Epithelial cell of esophagus (primary cell): ENCODE measurements around the gene RPL22L1.

Source experiments
- DNase-seq: peaks from one replicate; pipeline ENCODE4 v3.0.0; 2010; ENCODE audit warnings: low read depth
- H3K4me3 ChIP-seq: 2 replicates; pipeline ENCODE4 v1.5.1; 2011; ENCODE audit warnings: mild to moderate bottlenecking, low read length, control low read depth
- TF ChIP-seq, protein P1 (sequence below): IDR thresholded peaks from 2 replicates; pipeline ENCODE4 v1.5.1; 2011; ENCODE audit warnings: low read depth, mild to moderate bottlenecking, low read length, control low read depth, inconsistent platforms; ENCODE audit not compliant: insufficient read depth; ENCODE audit errors: missing control alignments

RPL22L1 gene

DNA sequence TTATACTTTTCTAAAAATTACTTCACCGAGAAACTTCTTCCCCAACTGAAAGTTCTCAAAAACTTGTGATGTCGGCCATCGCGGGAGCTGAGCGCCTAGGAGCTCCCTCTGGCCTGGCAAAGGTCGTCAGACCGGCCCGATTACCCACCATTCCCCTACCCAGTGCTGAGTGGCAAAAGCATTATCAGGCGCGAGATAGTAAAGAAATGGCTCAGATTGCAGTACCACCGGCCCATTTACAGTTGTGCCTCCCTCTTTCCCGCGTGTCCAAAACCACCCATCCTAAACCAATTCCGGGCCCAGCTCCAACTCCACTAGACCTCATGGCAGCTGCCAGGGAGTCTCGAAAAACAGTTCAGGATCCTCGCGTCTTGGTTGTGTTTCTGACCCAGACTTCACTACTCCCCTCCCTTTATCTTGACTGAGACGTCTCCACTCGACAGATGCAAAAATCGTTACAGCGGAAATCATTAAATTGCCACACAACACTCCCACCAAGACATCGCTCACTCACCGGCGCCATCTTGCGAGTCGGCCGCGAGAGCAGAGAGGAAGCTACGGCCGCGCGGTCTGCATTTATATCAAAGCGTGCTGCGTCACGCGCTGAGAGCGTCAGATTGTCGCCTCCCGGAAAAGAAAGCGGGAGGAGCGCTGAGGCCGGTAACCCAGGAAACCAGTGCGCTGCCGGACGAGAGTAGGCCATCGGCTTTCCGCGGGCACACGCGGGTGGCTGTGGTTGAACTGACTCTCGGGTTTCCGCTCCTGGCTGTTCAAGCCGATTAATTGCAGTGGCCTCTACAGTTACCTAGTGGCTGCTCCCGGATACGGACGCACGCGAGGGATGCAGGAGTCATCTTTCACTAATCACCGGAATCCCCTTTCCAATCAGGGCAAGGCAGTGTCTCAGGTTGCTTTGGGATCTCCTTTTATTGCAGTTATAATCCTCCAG, at the start of gene RPL22L1:
Gene RPL22L1, minus strand, starts transcription at position 551 of the 949 bp plus-strand sequence. Its CDS starts 28 bp downstream, at position 523.
- peak; percentile 95 for DNase-seq
- peak within 1 kb of the TSS; percentile 99 for H3K4me3 ChIP-seq
- TF ChIP-seq, protein P1, sequence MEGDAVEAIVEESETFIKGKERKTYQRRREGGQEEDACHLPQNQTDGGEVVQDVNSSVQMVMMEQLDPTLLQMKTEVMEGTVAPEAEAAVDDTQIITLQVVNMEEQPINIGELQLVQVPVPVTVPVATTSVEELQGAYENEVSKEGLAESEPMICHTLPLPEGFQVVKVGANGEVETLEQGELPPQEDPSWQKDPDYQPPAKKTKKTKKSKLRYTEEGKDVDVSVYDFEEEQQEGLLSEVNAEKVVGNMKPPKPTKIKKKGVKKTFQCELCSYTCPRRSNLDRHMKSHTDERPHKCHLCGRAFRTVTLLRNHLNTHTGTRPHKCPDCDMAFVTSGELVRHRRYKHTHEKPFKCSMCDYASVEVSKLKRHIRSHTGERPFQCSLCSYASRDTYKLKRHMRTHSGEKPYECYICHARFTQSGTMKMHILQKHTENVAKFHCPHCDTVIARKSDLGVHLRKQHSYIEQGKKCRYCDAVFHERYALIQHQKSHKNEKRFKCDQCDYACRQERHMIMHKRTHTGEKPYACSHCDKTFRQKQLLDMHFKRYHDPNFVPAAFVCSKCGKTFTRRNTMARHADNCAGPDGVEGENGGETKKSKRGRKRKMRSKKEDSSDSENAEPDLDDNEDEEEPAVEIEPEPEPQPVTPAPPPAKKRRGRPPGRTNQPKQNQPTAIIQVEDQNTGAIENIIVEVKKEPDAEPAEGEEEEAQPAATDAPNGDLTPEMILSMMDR = peak; percentile 9

- H3K4me3 ChIP-seq = no peak overlapping the region
- DNase-seq = no peak
- TF ChIP-seq, protein P1 = no peak
Observed at GRCh38 chr3:170918715-170919114, 48.7 kb upstream of the RPL22L1 start.

GRCh38 chr3:170914690-170915089, 44.7 kb upstream of the RPL22L1 start:
- TF ChIP-seq, protein P1 = no peak
- no peak for DNase-seq
- no peak overlapping the region for H3K4me3 ChIP-seq

DNA sequence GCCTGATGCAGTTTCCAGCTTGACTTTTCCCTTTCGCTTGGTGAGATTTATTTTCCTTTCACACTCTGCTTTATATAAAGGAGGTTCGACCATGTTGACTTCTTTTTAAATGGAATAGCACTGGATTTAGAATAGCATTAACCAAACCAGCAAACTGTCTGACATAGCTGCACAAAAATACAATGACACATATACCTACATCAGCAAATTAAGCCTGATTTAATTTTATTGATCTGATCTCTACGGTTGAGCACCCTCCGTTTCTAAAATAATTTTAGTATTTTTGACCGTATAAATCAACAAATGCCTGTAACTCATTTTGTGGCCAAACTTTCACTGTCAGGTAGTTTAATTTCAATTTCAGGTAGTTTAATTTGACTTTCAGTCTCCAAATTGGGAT, 44.2 kb upstream of the RPL22L1 start:
- DNase-seq = no peak
- TF ChIP-seq, protein P1 = no peak
- no peak overlapping the region for H3K4me3 ChIP-seq

DNA sequence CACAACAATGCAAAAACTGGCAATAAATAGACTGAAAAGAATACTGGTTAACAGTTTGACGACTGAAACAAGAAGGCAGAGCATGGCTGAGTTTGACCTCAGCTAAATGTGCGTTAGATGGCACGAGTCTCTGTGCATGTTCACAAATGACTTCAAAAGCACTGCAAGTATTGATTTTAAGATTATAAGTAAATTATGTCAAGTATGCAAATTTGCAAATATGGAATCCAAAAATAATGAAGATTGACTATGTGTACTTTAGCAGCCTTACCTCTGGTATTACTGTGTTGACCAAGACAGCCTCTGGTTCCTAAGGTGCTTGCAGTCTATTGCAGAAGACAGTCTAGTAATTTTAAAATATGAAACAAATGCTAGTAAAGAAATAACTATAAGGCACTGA, 41.1 kb upstream of the RPL22L1 start:
- H3K4me3 ChIP-seq = no peak overlapping the region
- no peak for DNase-seq
- TF ChIP-seq, protein P1 = no peak

DNA sequence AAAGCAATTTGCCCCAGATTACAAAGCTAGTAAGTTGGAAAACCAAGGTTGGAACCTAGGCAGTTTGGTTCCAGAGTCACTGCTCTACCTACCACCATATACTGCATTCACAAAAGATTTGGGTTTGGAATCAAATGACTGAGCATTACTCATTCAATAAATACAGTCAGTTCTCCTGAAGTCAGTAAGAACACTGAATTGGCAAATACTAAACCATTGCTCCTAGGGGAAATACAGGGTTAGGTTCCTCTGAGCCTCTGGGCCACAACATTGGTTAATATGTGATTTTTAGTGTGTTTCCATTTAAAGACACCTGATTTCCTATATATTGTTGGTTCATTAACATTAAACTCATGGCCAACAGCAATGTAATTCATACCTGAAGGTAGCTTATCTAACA, 40.5 kb upstream of the RPL22L1 start:
- peak; percentile 13 for DNase-seq
- TF ChIP-seq, protein P1 = no peak
- no peak overlapping the region for H3K4me3 ChIP-seq
